ENCODE results near the gene TMPRSS7. TPM values are rescaled to one million over a fixed set of nuclear protein-coding genes. Genes with fewer than 3 reads are reported as not detected.

Gene TMPRSS7
- total RNA-seq, 3 donors from 2014 or later, result 0.15 TPM; not detected in 2

- no peak overlapping the region for H3K4me3 ChIP-seq
- H3K36me3 ChIP-seq, result no peaks in the 10 kb centered on the region
- no peaks in the 10 kb centered on the region for H3K4me1 ChIP-seq
- intact Hi-C loops (cut with DNase I; ENCODE audit: low total_unique reads), result no loop called here
- H3K27me3 ChIP-seq, result no peaks in the 10 kb centered on the region
- no peak overlapping the region for H3K27ac ChIP-seq
- TF ChIP-seq CTCF (IDR thresholded peaks at IDR 0.05) (no peak), POLR2AphosphoS5 (IDR thresholded peaks at IDR 0.05) (no peak), POLR2A (IDR thresholded peaks at IDR 0.05) (no peak)
- no peaks in the 10 kb centered on the region for H3K9me3 ChIP-seq
- no peak for DNase-seq (ENCODE audit: low spot score in 2 of 2)
These were observed 96.1 kb downstream of the TMPRSS7 start for GRCh38 chr3:112130638-112130993.

Other genes with a start within 250 kb of the TMPRSS7 start
- gene PHLDB2, start 175.5 kb upstream of the TMPRSS7 start, total RNA-seq, result 10 to 100 TPM; 53.1 to 94.4 (median 65.0) TPM
- gene ABHD10, start 55.7 kb upstream of the TMPRSS7 start, total RNA-seq, result 10 to 100 TPM; 17.3 to 28.5 (median 22.6) TPM
- gene TAGLN3, start 35.8 kb upstream of the TMPRSS7 start, total RNA-seq, result not detected
- 10 to 100 TPM in 1 of 3 donors, 1 to 10 TPM in 1, under 1 TPM in 1; 0.64 to 23.6 (median 8.5) TPM for gene C3orf52, start 51.7 kb downstream of the TMPRSS7 start, total RNA-seq
- gene GCSAM, start 98.5 kb downstream of the TMPRSS7 start, total RNA-seq, result 1 to 10 TPM in 1 of 3 donors, under 1 TPM in 2; 0.16 to 1.5 (median 0.66) TPM